Head of caudate nucleus (tissue), 42 donors: Measurements from ENCODE around the gene CNTROB.

Source experiments
- DNase-seq, 42 donors: peaks; one replicate each; pipeline versions ENCODE4 v3.0.0 to v3.0.0-alpha.2; 2020 to 2021; ENCODE audit warnings: mixed read lengths in 7 of 42
- intact Hi-C: fragments of 100-400 bp; cut with DNase I; formaldehyde crosslinking; loops from one replicate; pipeline ENCODE4 v1.15.0; 2022

Gene CNTROB

DNA sequence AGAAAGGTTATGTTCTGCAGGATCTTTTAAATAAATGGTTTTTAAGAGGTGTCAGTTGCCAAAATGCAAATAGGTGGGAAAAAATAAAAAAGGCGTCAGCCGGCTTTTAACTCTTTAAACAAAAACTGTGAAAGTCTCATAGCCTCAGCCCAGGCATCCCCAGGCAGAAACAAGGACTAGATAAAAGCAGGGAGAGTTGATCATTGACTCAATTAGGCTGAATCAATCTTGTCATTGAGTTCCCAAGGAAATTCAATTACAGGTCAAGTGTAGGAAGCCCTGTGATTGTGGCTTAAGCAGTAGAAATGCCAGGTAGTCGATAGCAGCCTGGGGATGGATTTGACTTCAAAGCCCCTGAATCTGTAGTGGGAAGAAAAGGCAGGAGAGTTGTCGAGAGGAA lies 39.6 kb downstream of the CNTROB start:
- intact Hi-C loops, result no loop called here

DNA sequence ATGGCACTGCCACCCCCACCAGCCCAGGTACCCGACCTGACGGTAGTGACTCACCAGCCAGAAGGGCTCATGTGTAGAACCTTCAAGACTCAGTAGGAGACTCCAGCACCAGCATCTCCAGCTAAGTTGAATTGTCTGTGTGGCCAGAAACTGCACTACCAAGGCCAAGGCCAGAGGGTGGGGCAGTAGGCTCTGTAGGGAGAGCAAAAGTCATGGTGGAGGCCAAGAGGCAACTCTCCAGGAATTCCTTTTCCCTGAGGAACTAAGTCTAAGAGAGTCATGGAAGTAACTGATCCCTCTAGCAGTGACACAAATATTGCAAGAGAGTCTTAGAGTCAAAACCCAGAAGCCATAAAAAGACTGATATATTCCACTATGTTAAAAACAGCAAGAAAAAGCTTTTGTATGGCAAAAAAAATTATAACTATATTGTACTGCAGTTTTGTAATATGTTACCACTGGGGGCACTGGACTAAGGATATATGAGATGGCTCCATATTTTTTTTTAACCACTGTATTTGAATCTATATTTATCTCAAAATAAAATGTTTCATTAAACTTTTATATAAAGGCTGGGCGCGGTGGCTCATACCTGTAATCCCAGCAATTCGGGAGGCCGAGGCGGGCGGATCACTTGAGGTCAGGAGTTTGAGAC lies 40.3 kb downstream of the CNTROB start:
- DNase-seq, result peak in 1 of 42 donors; percentile 35
- intact Hi-C loops, result no loop called here

More for the DNA sequence above, 39.6 kb downstream of the CNTROB start:
- DNase-seq, result no peak

DNA sequence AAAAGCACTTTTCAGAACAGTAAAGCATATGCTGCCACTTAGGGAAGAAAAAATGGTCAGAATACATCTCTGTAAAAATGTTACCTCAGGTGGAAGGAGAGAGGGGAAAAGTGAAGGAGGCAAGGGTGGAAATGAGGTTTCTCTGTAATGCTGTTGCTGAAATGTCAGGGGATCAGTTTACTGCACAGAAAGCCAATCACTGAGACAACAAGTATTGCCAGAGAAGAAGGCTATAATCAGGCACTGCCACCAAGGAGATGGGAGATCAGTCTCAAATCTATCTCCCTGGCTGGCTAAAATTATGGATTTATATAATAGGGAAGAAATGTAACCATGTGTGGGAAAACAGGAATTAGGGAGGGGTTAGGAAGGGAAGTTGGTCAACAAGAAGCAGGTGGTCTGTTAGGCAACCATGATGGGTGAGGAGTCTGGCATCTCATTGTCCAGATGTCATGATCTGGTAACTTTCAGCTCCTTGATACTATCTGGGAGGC lies 42.7 kb downstream of the CNTROB start:
- intact Hi-C loops, result no loop called here
- DNase-seq, result no peak

DNA sequence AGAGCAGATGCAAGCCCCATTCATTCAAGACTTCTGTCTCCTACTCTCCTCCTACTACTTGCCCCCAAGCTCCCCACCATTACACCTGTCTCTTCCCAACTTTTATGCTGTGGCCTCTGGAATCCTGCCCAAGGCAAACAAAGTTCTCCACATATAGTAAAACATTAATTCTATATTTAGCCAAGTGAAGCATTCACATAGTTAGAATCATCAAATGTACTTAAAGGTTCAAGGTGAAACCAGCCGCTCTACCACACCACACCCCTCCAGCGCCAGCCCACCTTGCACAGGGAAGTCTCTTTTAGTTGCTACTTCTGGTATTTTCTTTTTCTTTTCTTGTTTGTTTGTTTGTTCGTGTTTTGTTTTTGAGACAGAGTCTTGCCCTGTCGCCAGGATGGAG lies 45.0 kb downstream of the CNTROB start:
- DNase-seq, result no peak
- intact Hi-C loops, result no loop called here

DNA sequence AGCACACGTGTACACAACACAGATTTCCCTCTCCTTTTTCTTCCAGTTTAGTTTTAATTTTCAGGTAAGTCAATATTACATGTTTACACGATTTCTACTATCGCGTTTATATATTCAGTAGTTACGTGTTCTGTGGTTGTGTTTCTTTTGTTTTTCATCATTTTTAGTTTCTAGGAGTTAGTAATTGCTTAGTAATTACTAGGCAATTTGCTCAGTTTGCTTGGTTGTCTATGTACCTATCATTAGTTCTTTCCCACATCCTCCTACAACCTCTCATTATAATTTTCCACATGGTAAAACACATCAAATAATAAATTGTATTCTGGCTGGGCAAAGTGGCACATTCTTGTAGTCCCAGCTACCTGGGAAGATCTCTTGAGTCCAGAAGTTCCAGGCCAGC lies 45.8 kb downstream of the CNTROB start:
- DNase-seq, result no peak

DNA sequence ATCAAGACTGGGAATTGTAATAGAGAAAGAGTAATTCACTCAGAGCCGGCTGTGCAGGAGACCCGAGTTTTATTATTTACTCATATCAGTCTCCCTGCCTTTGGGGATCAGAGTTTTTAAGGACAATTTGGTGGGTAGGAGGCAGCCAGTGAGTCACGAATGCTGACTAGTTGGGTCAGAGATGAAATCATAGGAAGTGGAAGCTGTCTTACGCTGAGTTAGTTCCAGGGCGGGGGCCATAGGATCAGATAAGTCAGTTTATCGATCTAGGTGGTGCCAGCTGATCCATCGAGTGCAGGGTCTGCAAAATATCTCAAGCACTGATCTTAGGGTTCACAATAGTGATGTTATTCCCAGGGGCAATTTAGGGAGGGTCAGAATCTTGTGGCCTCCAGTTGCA lies 50.2 kb downstream of the CNTROB start:
- no peak for DNase-seq
- intact Hi-C loops, result no loop called here

More for the DNA sequence above, 45.8 kb downstream of the CNTROB start:
- intact Hi-C loops, result no loop called here

DNA sequence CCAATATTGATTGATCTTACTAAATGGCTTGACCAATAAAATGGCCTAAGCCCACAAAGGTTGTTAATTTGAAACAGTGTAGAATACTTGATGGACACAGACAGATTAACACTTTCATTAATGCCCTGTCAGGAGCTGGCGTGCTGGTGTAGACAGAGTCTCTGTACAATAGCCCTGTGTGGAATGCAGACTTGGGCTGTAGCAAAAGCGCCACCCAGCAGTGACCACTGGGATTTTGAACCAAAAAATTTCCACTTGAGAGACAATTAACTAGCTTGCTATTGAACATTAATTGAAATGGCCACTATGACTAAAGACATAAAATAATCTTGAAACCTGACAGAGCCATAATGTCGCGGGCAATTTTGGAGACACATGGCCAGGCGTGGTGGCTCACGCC lies 50.7 kb downstream of the CNTROB start:
- intact Hi-C loops, result no loop called here
- DNase-seq, result no peak

DNA sequence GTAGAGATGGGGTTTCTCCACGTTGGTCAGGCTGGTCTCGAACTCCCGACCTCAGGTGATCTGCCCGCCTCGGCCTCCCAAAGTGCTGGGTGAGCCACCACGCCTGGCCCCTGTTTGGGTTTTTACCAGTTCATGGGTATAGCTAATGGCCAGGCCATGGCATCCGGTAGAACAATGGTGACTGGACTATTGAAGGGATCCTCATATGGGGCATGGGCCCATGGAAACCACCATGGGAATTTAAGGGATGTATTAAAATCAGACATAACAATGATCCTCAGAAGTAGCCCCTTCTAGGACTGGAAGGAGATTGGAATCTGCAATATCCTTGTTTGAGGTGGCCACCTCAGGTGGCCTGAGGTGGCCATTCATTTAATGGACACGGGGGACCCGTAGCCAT lies 52.9 kb downstream of the CNTROB start:
- intact Hi-C loops, result loop anchor here (1.0 to 5.0 kb wide), 2 partner anchors 73 to 128 kb away; partner anchors contain the start of genes CYB5D1, NAA38 and TMEM88
- DNase-seq, result no peak

DNA sequence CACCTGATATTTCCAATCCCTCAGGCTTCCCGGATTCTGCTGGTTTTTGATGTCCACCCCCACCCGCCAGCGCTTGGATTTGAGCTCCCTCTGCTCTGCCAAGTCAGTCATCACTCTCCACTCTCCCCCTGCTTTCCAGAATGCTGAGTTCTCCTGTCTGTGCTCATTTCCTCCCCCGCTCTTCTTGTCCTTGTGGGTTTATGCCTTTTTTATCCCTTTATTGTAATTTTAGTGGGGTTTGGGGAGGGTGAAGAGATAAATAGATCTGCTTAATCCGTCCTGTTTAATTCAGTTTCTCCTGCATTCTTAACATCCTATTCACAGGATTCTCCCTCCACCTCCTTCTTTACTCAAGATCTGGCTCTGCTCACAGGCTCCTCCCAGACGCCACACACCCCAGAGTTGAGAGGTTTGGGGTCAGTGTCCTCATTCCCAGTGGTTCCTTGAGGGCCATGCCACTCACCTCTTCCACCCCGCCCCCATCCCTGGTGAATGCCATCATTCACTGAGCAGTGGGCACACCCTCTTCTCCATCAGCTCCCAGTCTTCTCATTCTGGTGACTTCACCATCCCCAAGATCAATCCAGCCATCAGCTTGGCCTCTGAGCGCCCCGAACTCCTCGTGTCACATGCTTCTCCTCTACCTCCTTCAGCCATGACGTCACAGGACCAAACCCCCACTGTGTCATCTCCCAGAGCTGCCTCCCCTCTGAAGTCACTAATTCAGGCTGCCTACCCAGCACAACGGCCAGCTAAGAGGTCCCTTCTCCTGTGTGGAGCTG lies 55.3 kb downstream of the CNTROB start:
- intact Hi-C loops, result loop anchor here (5.0 kb wide), 1 partner anchor 130 kb away; the partner anchor contains the start of genes CYB5D1, NAA38 and TMEM88
- peak in 40 of 42 donors; percentile 13 to 91 (median 59) for DNase-seq

DNA sequence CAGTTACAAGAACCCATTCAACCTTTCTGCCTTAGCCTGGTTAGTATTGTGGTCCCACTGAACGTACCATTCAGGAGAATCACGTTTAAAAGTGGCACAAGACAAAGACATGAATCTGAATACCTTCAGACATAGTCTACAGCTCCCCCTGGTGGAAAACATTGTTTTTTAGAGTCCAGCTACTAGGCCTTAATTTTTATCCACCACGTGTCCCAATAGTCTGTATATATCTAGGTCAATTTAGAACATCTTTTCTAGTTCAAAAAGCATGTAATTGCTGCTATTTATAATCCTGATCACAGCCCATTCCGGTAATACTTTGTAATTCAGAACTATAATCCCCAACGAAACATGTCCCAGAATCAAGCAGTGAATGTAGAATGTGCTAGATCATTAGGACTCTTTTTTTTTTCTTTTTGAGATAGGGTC lies 56.8 kb downstream of the CNTROB start:
- intact Hi-C loops, result loop anchor here (5.0 kb wide), 1 partner anchor 131 kb away; the partner anchor contains the start of genes CYB5D1, NAA38 and TMEM88
- DNase-seq, result peak in 17 of 42 donors; percentile 25 to 84 (median 61)

DNA sequence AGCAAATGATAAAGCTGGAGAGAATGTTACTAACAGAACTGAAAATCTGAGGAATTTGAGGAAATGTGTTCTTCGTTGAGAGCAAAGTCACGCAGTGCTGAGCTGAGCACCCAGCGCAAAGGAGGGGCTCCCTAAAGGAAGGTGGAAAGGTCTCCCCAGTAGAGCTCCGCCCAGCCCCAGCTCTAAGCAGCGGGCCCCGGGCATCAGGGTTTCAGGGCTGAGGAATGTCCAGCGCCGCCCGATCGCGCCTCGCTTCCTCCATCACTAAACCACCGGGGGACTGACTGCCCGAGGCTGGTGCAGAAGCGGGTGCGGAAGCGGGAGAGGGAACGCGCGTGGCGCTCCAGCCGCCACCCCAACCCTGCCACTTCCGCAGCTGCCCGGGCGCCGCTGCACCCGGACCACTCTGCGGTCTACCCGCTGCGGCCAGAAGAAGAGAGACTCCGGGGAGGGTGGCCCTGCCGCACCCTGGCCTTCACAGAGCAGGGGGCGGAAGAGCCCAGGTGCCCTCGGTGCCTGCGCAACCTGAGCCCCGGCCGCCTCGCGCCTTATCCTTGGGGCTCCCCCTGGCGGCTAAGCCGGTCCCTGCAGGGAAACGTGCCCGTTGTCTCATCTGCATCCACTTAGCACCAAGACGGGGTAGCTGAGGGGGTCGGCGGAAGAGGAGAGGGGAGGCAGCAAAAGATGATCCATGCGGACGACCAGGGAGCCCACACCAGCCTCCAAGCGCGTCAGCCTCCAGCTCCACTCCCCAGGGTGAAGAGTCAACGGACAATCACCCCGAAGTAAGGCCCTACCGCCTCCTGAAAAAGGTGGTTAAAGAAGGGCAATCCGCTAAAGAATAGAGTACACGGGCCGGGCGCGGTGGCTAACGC lies 58.0 kb downstream of the CNTROB start:
- intact Hi-C loops, result loop anchor here (5.0 to 10.0 kb wide), 2 partner anchors 55 to 133 kb away; partner anchors contain the start of genes CYB5D1, NAA38 and TMEM88
- DNase-seq, result peak; percentile 74 to 96 (median 90)

DNA sequence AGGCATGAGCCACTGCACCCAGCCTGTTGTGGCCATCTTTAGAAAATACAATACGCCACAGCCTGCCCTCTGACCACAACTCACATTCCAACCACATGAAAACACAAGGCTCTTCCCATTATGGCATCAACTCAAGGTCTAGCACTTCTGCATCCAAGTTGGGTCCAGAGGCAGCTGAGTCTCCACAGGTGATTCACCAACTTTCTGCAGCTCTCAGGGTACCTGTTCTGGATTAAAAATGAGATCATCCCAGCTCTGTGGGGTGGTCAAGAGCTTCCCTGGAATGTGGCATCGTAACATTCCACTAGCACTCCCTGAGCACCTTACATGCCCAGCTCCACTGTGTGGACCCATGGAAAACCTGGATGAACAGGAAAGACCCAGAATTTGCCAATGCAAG lies 60.5 kb downstream of the CNTROB start:
- DNase-seq, result no peak
- intact Hi-C loops, result loop anchor here (10.0 kb wide), 1 partner anchor 52 kb away; no protein-coding TSS in a partner anchor

DNA sequence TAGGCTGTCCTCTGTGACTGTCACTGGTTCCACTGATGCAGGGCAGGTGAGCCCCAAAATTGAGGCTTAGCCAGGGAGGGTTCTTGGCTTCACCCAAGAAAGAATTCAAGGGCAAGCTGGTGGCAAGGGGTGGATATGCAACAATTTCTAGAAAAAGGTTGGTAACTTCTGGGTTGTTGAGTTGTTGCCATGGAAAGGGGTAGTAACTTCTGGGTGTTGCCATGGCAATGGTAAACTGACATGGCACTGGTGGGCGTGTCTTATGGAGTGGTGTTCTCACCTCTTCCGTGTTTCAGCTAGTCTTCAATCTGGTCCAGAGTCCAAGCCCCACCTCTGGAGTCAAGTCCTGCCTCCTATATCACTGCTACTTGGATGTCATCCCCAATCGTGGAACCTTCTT lies 60.9 kb downstream of the CNTROB start:
- intact Hi-C loops, result loop anchor here (10.0 kb wide), 1 partner anchor 52 kb away; no protein-coding TSS in a partner anchor
- no peak for DNase-seq

DNA sequence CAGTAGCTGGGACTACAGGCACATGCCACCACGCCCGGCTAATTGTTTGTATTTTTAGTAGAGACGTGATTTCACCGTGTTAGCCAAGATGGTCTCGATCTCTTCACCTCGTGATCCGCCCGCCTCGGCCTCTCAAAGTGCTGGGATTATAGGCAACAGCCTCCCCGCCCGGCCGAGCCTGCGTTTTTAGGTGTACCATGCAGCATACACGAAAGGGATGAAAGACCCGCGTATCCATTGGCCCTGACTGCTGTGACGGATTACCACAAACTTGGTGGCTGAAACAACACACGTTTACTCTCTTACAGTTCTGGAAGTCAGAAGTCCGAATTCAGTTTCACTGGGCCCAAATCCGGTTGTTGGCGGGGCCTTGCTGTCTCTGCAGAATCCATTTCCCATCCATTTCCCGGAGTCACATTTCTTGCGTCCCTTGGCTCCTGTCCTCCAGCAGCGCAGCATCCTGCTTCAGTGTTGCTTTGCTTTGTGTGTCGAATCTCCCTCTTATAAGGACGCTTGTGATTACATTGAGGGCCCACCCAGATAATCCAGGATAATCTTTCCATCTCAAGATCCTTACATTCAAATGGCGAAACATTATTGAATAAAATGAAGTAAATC lies 62.1 kb downstream of the CNTROB start:
- DNase-seq, result no peak
- intact Hi-C loops, result loop anchor here (10.0 kb wide), 1 partner anchor 51 kb away; no protein-coding TSS in a partner anchor

DNA sequence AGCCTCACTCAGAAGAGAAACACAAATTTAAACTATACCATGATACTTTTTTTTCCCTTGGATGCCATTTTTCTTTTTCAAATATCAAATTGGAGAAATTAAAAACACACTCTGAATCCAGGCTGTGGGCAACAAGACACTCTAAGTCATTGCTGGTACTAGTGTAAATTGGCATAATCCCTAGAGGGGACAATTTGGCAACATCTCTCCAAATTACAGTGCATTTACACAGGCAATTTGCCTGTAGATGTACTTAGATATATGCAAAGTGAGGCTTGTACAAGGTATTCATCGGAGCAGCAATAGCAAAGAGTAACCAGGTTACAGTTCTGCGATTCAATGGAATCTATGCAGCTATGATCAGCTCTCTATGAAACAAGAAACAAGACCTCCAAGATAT lies 63.7 kb downstream of the CNTROB start:
- intact Hi-C loops, result loop anchor here (10.0 kb wide), 1 partner anchor 49 kb away; no protein-coding TSS in a partner anchor
- DNase-seq, result no peak

DNA sequence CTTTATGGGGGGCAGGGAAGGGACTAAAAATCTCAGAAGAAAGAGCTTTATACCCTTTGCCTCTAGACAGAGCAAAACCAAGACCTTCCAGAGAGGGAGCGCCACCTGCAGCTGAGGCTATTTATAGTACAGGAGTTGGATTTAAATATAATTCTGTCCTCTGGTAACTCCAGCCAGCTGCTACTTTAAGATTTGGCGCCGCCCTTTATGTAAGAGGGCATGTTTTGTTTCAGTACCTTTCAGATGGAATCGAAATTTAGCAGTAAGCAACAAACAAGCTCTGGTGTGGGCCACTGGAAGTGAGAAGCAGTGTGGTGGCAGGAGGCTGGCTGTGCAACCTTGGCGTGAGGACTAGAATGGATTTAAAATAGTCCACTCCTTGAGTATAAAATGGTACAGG lies 65.2 kb downstream of the CNTROB start:
- intact Hi-C loops, result loop anchor here (10.0 kb wide), 1 partner anchor 48 kb away; no protein-coding TSS in a partner anchor
- peak in 32 of 42 donors; percentile 15 to 76 (median 42) for DNase-seq
